MM.1S (cell line): ENCODE data around the gene SPPL3.

Experiments
- DNase-seq: peaks from one replicate; pipeline ENCODE4 v3.0.0-alpha.2; 2015
- H2AFZ ChIP-seq: fragments of 300-600 bp; sonication (generic); 2 replicates; pipeline ENCODE4 v1.6.0; 2016; ENCODE audit warnings: antibody characterized with exemption, low read length
- H3F3A ChIP-seq: fragments of 300-600 bp; sonication (generic); 2 replicates; pipeline ENCODE4 v1.6.1; 2016; ENCODE audit warnings: mild to moderate bottlenecking, antibody characterized with exemption, low read length, moderate library complexity, mixed read lengths; ENCODE audit not compliant: insufficient read depth
- H3K27ac ChIP-seq: fragments of 300-600 bp; sonication (generic); 2 replicates; pipeline ENCODE4 v1.5.1; 2016; ENCODE audit warnings: mild to moderate bottlenecking, low read length
- H3K27me3 ChIP-seq: fragments of 300-600 bp; sonication (generic); replicated peaks from 2 replicates; pipeline ENCODE4 v1.6.0; 2016; ENCODE audit warnings: low read length; ENCODE audit not compliant: insufficient read depth
- H3K36me3 ChIP-seq: fragments of 300-600 bp; sonication (generic); replicated peaks from 2 replicates; pipeline ENCODE4 v1.6.1; 2016; ENCODE audit warnings: mild to moderate bottlenecking, low read length, mixed read lengths; ENCODE audit not compliant: insufficient read depth
- H3K4me1 ChIP-seq: fragments of 300-600 bp; sonication (generic); 2 replicates; pipeline ENCODE4 v1.6.1; 2016; ENCODE audit warnings: low read length, mixed read lengths
- H3K4me2 ChIP-seq: fragments of 300-600 bp; sonication (generic); 2 replicates; pipeline ENCODE4 v1.6.0; 2016; ENCODE audit warnings: low read depth, low read length
- H3K4me3 ChIP-seq: fragments of 300-600 bp; sonication (generic); 2 replicates; pipeline ENCODE4 v1.5.1; 2016; ENCODE audit warnings: low read length, mixed read lengths
- H3K79me2 ChIP-seq: fragments of 300-600 bp; sonication (generic); 2 replicates; pipeline ENCODE4 v1.6.1; 2016; ENCODE audit warnings: mixed run types, low read length, mixed read lengths
- H3K9ac ChIP-seq: fragments of 300-600 bp; sonication (generic); 2 replicates; pipeline ENCODE4 v1.6.1; 2016; ENCODE audit warnings: low read length, mixed read lengths
- H3K9me2 ChIP-seq: fragments of 300-600 bp; sonication (generic); replicated peaks from 2 replicates; pipeline ENCODE4 v1.6.1; 2016; ENCODE audit warnings: mild to moderate bottlenecking, low read length, mixed read lengths; ENCODE audit not compliant: insufficient read depth
- H3K9me3 ChIP-seq: fragments of 300-600 bp; sonication (generic); replicated peaks from 2 replicates; pipeline ENCODE4 v1.6.1; 2016; ENCODE audit warnings: mild to moderate bottlenecking, low read length, mixed read lengths; ENCODE audit not compliant: insufficient read depth
- H4K20me1 ChIP-seq: fragments of 300-600 bp; sonication (generic); 2 replicates; pipeline ENCODE4 v1.6.1; 2016; ENCODE audit warnings: mild to moderate bottlenecking, low read length, moderate library complexity, mixed read lengths; ENCODE audit not compliant: insufficient read depth
- EZH2 ChIP-seq: fragments of 300-600 bp; sonication (generic); optimal IDR thresholded peaks from 2 replicates; pipeline ENCODE3; 2017; ENCODE audit warnings: low read depth, mild to moderate bottlenecking, antibody characterized with exemption, low read length, mixed read lengths
- EZH2phosphoT487 ChIP-seq: fragments of 300-600 bp; sonication (generic); IDR thresholded peaks from 2 replicates; pipeline ENCODE4 v1.6.1; 2018; ENCODE audit warnings: antibody characterized with exemption, low read length
- TF ChIP-seq, protein P1 (sequence below): fragments of 300-600 bp; sonication (generic); IDR thresholded peaks from 2 replicates; pipeline ENCODE4 v1.5.1; 2016; ENCODE audit warnings: antibody characterized with exemption, low read length, mixed read lengths

Gene SPPL3

GRCh38 chr12:120738252-120739030, 165.7 kb downstream of the SPPL3 start:
- Histone ChIP-seq H3K4me2 (no peak overlapping the region), H3K79me2 (no peaks in the 10 kb centered on the region), H3F3A (no peaks in the 10 kb centered on the region), H3K9ac (no peak overlapping the region), H3K27me3 (no peaks in the 10 kb centered on the region), H3K9me3 (no peaks in the 10 kb centered on the region), H3K4me1 (no peaks in the 10 kb centered on the region), H4K20me1 (no peaks in the 10 kb centered on the region), H3K9me2 (no peaks in the 10 kb centered on the region), H3K27ac (no peak overlapping the region), H3K4me3 (no peak overlapping the region), H3K36me3 (no peaks in the 10 kb centered on the region), H2AFZ (no peak overlapping the region)
- no peak for DNase-seq
- TF ChIP-seq, protein P1, sequence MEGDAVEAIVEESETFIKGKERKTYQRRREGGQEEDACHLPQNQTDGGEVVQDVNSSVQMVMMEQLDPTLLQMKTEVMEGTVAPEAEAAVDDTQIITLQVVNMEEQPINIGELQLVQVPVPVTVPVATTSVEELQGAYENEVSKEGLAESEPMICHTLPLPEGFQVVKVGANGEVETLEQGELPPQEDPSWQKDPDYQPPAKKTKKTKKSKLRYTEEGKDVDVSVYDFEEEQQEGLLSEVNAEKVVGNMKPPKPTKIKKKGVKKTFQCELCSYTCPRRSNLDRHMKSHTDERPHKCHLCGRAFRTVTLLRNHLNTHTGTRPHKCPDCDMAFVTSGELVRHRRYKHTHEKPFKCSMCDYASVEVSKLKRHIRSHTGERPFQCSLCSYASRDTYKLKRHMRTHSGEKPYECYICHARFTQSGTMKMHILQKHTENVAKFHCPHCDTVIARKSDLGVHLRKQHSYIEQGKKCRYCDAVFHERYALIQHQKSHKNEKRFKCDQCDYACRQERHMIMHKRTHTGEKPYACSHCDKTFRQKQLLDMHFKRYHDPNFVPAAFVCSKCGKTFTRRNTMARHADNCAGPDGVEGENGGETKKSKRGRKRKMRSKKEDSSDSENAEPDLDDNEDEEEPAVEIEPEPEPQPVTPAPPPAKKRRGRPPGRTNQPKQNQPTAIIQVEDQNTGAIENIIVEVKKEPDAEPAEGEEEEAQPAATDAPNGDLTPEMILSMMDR = no peak
- no peak for TF ChIP-seq EZH2phosphoT487
- TF ChIP-seq EZH2 = no peak

GRCh38 chr12:120737557-120738251, 166.5 kb downstream of the SPPL3 start:
- Histone ChIP-seq H2AFZ (no peak overlapping the region), H3K9me3 (no peaks in the 10 kb centered on the region), H3K4me1 (no peaks in the 10 kb centered on the region), H3K4me3 (no peak overlapping the region), H3K9me2 (no peaks in the 10 kb centered on the region), H4K20me1 (no peaks in the 10 kb centered on the region), H3K36me3 (no peaks in the 10 kb centered on the region), H3K4me2 (no peak overlapping the region), H3K27ac (no peak overlapping the region), H3K79me2 (no peaks in the 10 kb centered on the region), H3K27me3 (no peaks in the 10 kb centered on the region), H3F3A (no peaks in the 10 kb centered on the region), H3K9ac (no peak overlapping the region)
- TF ChIP-seq, protein P1 = no peak
- TF ChIP-seq EZH2 = no peak
- TF ChIP-seq EZH2phosphoT487 = no peak
- no peak for DNase-seq

GRCh38 chr12:120736404-120737331, 167.5 kb downstream of the SPPL3 start:
- Histone ChIP-seq H3K4me1 (no peaks in the 10 kb centered on the region), H3K4me2 (no peak overlapping the region), H3K4me3 (no peak overlapping the region), H3F3A (no peaks in the 10 kb centered on the region), H3K9me2 (no peaks in the 10 kb centered on the region), H2AFZ (no peak overlapping the region), H3K36me3 (no peaks in the 10 kb centered on the region), H4K20me1 (no peaks in the 10 kb centered on the region), H3K9ac (no peak overlapping the region), H3K27me3 (no peaks in the 10 kb centered on the region), H3K9me3 (no peaks in the 10 kb centered on the region), H3K27ac (no peak overlapping the region), H3K79me2 (no peaks in the 10 kb centered on the region)
- no peak for DNase-seq
- TF ChIP-seq EZH2phosphoT487 (no peak), EZH2 (no peak)
- TF ChIP-seq, protein P1 = no peak
